Suprapubic skin (tissue), 4 donors: ENCODE results near the gene C4BPA. TPM values are rescaled to one million over a fixed set of nuclear protein-coding genes. Genes with fewer than 3 reads are reported as not detected.

ENCODE experiments used
- DNase-seq, 2 donors: peaks; one replicate each; pipeline ENCODE4 v3.0.0-alpha.2; 2019; ENCODE audit warnings: low spot score in 2 of 2
- H3K27ac ChIP-seq: fragments of 200-600 bp; sonication (generic); one replicate; pipeline ENCODE4 v1.5.1; 2019
- H3K27me3 ChIP-seq: fragments of 200-600 bp; sonication (generic); one replicate; pipeline ENCODE4 v1.5.1; 2019
- H3K36me3 ChIP-seq: fragments of 200-600 bp; sonication (generic); one replicate; pipeline ENCODE4 v1.5.1; 2019
- H3K4me1 ChIP-seq: fragments of 200-600 bp; sonication (generic); one replicate; pipeline ENCODE4 v1.5.1; 2019
- H3K4me3 ChIP-seq: fragments of 200-600 bp; sonication (generic); one replicate; pipeline ENCODE4 v1.5.1; 2019; ENCODE audit warnings: mild to moderate bottlenecking
- H3K9me3 ChIP-seq: fragments of 200-600 bp; sonication (generic); one replicate; pipeline ENCODE4 v1.5.1; 2019
- EP300 ChIP-seq: sonication (generic); formaldehyde crosslinking; IDR thresholded peaks from one replicate; pipeline ENCODE4 v1.6.1; 2017; ENCODE audit warnings: antibody characterized with exemption
- POLR2A ChIP-seq, 2 donors: fragments of 450-650 bp; IDR thresholded peaks; one replicate each; pipeline ENCODE4 v1.6.1; 2017; ENCODE audit warnings: antibody characterized with exemption in 2 of 2, mild to moderate bottlenecking in 2 of 2, moderate library complexity in 2 of 2
- POLR2AphosphoS5 ChIP-seq, 3 donors: sonication (generic); formaldehyde crosslinking; IDR thresholded peaks; one replicate each; pipeline ENCODE4 v1.6.1; 2017; ENCODE audit warnings: antibody characterized with exemption in 3 of 3
- WGBS: methylation state at CpG from one replicate; pipeline ENCODE4 v1.1.5; 2018; 5-methylcytosine and 5-hydroxymethylcytosine counted together
- total RNA-seq, 4 donors: library from RNA; depleted of rRNA; stranded (reverse); fragments of >200 nt; gene quantifications; one replicate each; pipeline ENCODE4 v1.1.0, GENCODE V29; 2016
- TF ChIP-seq, protein P1 (sequence below), 2 donors: fragments of 200-600 bp in 1 of 2; fragments of 450-650 bp in 1 of 2; sonication (generic) in 1 of 2; IDR thresholded peaks; one replicate each; pipeline ENCODE4 v1.5.1; 2016 to 2019; ENCODE audit warnings: antibody characterized with exemption in 2 of 2, mild to moderate bottlenecking in 1 of 2, moderate library complexity in 1 of 2

The C4BPA gene
- total RNA-seq, 4 donors from 2014 or later = 3.1 TPM; not detected in 3

DNA sequence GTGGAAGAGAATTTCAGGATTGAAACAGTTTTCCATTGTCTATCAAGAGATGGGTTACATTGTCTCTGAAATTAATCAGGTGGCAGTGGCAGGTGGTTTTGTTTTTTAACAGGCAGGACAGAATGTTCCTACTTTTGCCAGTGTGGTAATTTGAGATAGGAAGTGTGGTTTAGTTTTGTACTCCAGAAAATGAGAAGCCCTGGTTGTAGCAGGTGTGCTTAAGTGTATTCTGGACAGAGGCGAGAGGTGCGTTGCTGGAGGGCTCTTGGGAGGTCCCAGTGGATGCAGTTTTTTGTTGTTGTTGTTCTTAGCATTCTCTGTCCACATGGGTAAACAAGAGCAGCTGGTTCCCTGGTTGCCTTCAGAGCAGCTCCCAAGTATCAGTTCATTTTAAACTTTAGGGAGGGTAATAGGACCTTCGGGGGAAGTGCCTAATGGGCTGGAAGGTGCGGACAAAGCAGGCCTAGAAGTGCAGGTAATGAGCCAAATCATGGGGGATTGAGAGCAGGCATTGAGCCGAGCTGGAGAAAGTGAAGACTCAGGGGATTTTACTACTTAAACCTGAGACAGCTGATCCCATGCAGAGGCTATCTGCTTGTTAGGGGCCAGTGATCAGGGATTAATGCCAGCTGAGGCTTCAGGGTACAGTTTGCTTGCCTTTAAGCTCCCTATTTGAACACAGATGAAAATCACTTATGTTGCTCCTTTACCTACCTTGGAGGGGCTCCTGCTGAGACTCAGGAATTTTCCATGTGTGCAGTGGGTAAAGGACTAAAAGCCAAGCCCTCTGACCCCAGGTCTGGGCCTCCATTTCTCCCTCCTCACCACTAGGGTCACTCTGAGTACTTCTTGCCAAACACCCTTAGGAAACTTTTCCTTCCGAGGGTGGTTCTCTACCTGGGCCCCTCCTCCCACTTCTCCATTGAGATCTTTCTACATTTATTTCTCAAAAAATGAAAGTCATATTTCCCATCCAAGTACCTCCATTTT lies 44.9 kb upstream of the C4BPA start:
- H3K36me3 ChIP-seq = peaks cover 32% of the 10 kb centered on the region
- H3K9me3 ChIP-seq = no peaks in the 10 kb centered on the region
- H3K4me1 ChIP-seq = peaks cover 9% of the 10 kb centered on the region
- no peaks in the 10 kb centered on the region for H3K27me3 ChIP-seq
- no peak for DNase-seq
- no peak overlapping the region for H3K27ac ChIP-seq
- H3K4me3 ChIP-seq = no peak overlapping the region
- TF ChIP-seq POLR2AphosphoS5 (IDR thresholded peaks at IDR 0.05) (no peak), EP300 (no peak), POLR2A (IDR thresholded peaks at IDR 0.05) (no peak)
- TF ChIP-seq, protein P1, sequence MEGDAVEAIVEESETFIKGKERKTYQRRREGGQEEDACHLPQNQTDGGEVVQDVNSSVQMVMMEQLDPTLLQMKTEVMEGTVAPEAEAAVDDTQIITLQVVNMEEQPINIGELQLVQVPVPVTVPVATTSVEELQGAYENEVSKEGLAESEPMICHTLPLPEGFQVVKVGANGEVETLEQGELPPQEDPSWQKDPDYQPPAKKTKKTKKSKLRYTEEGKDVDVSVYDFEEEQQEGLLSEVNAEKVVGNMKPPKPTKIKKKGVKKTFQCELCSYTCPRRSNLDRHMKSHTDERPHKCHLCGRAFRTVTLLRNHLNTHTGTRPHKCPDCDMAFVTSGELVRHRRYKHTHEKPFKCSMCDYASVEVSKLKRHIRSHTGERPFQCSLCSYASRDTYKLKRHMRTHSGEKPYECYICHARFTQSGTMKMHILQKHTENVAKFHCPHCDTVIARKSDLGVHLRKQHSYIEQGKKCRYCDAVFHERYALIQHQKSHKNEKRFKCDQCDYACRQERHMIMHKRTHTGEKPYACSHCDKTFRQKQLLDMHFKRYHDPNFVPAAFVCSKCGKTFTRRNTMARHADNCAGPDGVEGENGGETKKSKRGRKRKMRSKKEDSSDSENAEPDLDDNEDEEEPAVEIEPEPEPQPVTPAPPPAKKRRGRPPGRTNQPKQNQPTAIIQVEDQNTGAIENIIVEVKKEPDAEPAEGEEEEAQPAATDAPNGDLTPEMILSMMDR (IDR thresholded peaks at IDR 0.05) = no peak
- WGBS = 89% methylated on average over 6 of the region's 6 CpGs

DNA sequence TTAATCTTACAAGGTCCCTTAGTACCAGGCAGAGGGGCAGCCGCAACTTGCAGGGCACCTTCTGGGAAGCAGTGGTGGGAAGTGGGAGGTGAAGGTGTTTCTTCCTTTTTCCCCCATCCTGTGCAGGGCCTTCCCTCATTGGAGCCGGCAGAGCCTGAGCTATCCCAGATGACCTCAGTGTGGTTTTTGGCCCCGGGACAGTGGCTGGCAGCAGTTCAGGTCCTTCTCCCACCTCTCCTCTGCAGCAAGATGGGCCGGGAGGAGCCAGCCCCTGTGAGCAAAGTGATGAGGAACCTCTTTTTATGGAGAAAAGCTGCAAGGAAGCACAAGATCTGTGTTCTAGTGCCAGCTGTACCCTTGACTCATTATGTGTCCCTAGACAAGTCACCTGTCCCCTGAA lies 44.2 kb upstream of the C4BPA start:
- no peak for DNase-seq
- no peaks in the 10 kb centered on the region for H3K9me3 ChIP-seq
- H3K36me3 ChIP-seq = peaks cover 39% of the 10 kb centered on the region
- 79% methylated on average over 3 of the region's 4 CpGs for WGBS
- no peak overlapping the region for H3K4me3 ChIP-seq
- H3K27ac ChIP-seq = no peak overlapping the region
- peaks cover 2% of the 10 kb centered on the region for H3K4me1 ChIP-seq
- no peaks in the 10 kb centered on the region for H3K27me3 ChIP-seq
- TF ChIP-seq, protein P1 (IDR thresholded peaks at IDR 0.05) = no peak
- TF ChIP-seq POLR2AphosphoS5 (IDR thresholded peaks at IDR 0.05) (no peak), EP300 (no peak), POLR2A (IDR thresholded peaks at IDR 0.05) (no peak)

DNA sequence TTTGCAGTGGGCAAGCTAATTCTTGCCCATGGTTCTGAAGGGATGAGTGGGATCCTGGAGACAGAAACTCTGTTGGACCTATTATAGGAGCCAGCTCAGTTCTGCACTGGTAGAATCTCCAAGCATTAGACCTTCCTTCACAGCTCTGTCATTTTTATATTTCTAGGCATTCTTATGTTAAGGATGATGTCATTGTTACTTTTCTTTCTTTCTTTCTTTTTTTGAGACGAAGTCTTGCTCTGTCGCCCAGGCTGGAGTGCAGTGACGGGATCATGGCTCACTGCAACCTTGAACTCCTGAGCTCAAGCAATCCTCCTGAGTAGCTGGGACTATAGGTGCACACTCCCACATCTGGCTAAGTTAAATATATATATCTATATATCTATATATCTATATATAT lies 43.4 kb upstream of the C4BPA start:
- Histone ChIP-seq H3K27me3 (no peaks in the 10 kb centered on the region), H3K36me3 (peaks cover 46% of the 10 kb centered on the region), H3K9me3 (no peaks in the 10 kb centered on the region), H3K27ac (no peak overlapping the region), H3K4me1 (no peaks in the 10 kb centered on the region), H3K4me3 (no peak overlapping the region)
- WGBS = 59% methylated on average over 3 of the region's 3 CpGs
- no peak for DNase-seq
- TF ChIP-seq, protein P1 (IDR thresholded peaks at IDR 0.05) = no peak
- no peak for TF ChIP-seq POLR2AphosphoS5 (IDR thresholded peaks at IDR 0.05)
- TF ChIP-seq POLR2A (IDR thresholded peaks at IDR 0.05) = no peak
- TF ChIP-seq EP300 = no peak

DNA sequence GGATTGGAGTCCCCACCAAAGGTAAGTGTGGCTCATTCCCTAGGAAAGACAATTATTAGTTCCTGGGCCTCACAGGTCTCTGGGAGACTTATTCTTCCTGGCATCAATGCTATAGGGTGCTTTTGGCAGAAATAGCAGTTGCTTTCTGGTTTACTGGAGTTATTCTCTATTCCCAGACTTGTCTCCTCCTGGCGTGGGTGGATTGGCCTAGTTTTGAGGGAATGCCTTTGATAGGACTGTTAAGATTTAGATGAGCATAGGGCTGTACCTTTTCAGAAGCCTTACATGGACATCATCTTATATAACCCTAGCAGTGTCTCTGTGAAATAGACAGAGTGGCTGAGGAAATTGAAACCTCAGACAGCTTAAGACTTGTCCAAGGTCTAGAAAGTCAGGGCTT lies 42.0 kb upstream of the C4BPA start:
- WGBS = 100% methylated on average over 1 of the region's 1 CpG

DNA sequence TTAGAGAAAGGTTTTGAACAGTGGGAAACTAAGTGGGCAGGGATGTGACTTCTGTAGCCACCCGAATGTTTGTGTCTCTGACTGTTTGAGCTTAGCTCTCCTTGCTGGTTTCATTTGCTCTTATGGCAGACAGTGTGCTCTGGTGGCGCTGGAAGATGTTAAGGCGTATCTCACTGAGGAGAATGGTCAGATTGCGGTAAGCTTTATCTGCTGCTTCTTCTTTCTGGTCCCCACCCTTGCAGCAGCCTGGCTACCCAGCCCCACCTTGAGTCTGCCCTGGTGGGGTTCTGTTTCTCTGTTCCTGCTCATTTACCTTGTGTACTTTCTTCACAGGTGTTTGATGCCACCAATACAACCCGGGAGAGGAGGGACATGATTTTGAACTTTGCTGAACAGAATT lies 41.0 kb upstream of the C4BPA start:
- Histone ChIP-seq H3K4me1 (no peaks in the 10 kb centered on the region), H3K36me3 (peaks cover 67% of the 10 kb centered on the region), H3K27me3 (no peaks in the 10 kb centered on the region), H3K27ac (no peak overlapping the region), H3K4me3 (no peak overlapping the region), H3K9me3 (no peaks in the 10 kb centered on the region)
- no peak for TF ChIP-seq POLR2A (IDR thresholded peaks at IDR 0.05)
- TF ChIP-seq, protein P1 (IDR thresholded peaks at IDR 0.05) = no peak
- no peak for TF ChIP-seq POLR2AphosphoS5 (IDR thresholded peaks at IDR 0.05)
- no peak for TF ChIP-seq EP300
- WGBS = 88% methylated on average over 5 of the region's 5 CpGs
- DNase-seq = no peak

More for the DNA sequence above, 42.0 kb upstream of the C4BPA start:
- no peaks in the 10 kb centered on the region for H3K27me3 ChIP-seq
- H3K27ac ChIP-seq = no peak overlapping the region
- no peak overlapping the region for H3K4me3 ChIP-seq
- TF ChIP-seq EP300 (no peak), POLR2A (IDR thresholded peaks at IDR 0.05) (no peak), POLR2AphosphoS5 (IDR thresholded peaks at IDR 0.05) (no peak)
- TF ChIP-seq, protein P1 (IDR thresholded peaks at IDR 0.05) = no peak
- H3K4me1 ChIP-seq = no peaks in the 10 kb centered on the region
- DNase-seq = no peak
- no peaks in the 10 kb centered on the region for H3K9me3 ChIP-seq
- H3K36me3 ChIP-seq = peaks cover 57% of the 10 kb centered on the region
